Activated CD8-positive, alpha-beta memory T cell treated with anti-CD3 and anti-CD28 coated beads for 4 hours (primary cell): ENCODE results near the gene ZRANB3.
"Not testable (repeated sequence)": the region's sequence is repeated elsewhere in the genome, so short reads cannot be mapped to it uniquely, and the experiment has no call there.

Experiments used
- DNase-seq, 2 donors: peaks; one replicate each; pipeline ENCODE4 v3.0.0-alpha.2; 2020; ENCODE audit warnings: low read depth in 2 of 2

ZRANB3 gene

DNA sequence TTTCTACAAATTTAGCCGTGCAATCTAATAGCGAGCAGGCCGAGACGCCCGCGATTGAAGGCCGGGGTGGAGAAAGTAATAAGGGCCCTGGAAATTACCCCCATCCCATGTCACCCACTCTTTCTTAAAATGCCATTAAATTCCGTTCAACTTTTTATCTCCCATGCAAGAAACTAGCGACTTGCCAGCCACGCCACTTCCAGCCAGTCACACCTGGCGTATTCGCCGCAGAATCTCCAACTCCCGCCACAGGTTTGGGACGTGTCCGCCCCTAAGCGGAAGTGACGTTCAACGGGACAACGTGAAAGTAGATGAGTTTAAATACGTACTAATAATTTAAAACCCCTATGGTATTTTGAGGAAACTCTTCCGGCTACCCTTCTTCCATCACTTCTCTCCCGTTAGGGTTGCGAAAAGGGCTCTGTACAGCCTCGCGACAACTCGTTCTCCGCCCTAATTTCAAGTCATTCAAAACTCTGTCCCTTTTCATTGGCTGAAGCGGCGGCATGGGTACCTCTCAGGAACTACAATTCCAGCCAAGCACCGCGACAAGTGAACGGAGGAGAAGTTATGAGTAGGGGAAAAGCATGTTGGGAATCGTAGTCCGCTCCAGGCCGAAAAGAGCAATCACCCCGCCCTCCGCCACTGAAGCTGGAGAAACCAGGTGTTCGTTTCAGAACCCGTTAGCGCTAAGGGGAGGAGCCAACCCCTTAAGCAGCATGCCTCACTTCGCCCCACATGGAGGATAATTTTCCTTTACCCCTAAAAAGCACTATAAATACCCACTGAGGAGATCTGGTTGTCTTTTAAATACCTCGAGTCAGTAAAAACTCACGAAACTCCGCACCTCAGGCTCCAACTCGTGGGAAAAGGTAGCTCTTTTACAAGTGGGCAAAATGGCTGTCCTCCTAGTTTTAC lies at the start of gene ZRANB3:
Gene ZRANB3 (minus strand): TSS at position 906 of the 918 bp plus-strand sequence.
- DNase-seq, result peak; percentile 80 to 93

DNA sequence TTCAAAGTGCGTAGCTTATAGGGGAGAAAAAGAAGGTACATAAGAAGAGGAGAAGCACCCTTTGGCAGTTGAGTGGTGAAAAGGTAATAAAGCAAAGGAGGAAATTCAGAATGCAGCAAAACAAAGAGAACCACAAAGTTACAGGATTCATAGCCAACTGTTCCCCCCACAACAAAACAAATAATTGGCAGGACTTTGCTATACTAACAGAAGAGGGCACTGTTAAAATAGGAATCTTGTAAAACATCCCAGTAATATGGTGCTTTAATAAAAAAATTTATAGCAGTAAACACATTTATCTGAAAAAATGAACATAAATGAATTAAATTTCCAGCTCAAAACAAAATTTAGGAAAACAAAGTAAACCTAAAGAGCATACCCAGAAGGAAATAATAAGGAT lies 42.6 kb upstream of the ZRANB3 start:
- DNase-seq, result no peak

GRCh38 chr2:135570884-135571283 lies 39.9 kb upstream of the ZRANB3 start:
- DNase-seq, result no peak

DNA sequence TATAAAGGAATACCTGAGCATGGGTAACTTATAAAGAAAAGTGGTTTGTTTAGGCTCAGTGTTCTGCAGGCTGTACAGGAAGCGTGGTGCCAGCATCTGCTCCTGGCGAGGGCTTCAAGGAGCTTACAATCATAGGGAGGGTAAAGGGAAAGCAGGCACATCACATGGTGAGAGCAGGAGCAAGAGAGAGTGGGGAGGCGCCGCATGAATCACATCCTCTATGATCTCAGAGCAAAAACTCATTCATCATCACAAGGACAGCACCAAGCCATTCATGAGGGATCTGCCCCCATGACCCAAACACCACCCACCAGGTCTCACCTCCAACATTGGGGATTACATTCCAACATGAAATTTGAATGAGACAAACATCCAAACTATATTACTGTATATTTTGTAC lies 32.8 kb upstream of the ZRANB3 start:
- DNase-seq, result no peak

DNA sequence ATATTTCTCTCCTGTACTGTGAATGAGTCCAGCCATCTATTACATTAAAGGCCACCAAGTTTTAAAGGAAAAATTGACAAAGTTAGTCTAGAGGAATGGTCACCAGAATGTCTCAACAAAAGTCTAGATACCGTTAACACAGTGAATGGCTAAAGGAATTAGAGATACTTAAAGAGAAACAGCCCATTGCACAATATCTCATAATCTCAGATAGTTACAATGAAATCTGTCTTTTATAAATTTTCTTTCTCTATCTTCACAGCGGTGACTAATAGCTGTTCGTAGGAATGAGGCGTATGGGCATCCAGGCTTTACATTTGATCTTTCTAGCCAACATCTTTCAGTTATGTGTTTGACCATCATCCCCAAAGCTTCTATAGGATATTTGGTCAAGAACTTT lies 30.9 kb upstream of the ZRANB3 start:
- no peak for DNase-seq

DNA sequence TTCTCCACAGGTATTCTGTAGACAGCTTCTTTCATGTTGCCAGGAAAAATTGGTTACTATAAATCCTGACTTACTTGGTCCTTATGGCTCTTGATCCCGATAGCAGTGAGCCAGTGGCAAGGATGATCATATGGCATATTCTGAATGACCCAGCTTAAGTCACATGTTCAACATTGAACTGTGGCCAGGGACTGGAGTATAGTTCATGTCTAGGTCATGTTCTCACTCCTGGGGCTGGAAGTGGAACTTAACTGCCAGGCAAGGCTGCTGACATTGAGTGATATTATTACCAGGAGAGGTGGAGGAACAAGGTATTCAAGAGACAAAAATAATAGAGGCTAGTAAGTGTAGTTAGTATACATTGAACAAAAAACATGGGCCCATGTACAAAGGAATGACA lies 26.5 kb upstream of the ZRANB3 start:
- no peak for DNase-seq

- no peak for DNase-seq
Observed at GRCh38 chr2:135555311-135555710, 24.3 kb upstream of the ZRANB3 start.

DNA sequence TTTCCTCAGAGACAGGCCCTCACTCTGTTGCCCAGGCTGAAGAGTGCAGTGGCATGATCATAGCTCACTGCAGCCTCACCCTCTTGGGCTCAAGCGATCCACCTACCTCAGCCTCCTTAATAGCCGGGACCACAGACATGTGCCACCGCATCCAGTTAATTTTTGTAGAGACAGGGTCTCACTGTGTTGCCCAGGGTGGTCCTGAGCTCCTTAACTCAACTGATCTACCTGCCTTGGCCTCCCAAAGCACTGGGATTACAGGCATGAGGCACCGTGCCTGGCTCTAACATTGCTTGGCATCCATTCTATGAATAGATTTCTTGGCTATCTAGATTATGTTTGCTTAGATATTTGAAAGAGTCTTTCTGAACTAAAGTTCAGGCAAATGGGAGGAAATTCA lies 21.9 kb upstream of the ZRANB3 start:
- no peak for DNase-seq

GRCh38 chr2:135551356-135551755 lies 20.3 kb upstream of the ZRANB3 start:
- DNase-seq, result no peak

GRCh38 chr2:135547311-135547710 lies 16.3 kb upstream of the ZRANB3 start:
- DNase-seq, result no peak

GRCh38 chr2:135546436-135546835 lies 15.4 kb upstream of the ZRANB3 start:
- DNase-seq, result no peak

GRCh38 chr2:135533545-135533944 lies 2.5 kb upstream of the ZRANB3 start:
- not testable (repeated sequence) for DNase-seq

DNA sequence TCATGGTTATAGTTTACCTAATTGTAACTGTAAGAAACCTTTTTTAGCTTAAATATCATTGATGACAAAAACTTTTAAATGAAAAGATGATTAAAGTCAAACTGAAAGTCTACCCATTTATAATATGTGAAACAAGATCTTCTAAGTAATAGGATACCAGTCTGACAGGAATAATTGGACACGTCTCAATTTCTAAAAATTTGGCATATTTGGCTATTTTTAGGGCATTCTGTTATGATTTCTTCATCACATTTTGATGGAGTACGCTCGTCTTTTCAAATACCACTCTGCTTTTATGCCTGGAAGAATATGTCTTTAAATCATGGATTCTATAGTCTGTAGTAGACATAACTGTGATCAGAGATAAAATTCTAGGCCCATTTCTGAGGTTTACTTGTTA lies 1.6 kb upstream of the ZRANB3 start:
- DNase-seq, result no peak

DNA sequence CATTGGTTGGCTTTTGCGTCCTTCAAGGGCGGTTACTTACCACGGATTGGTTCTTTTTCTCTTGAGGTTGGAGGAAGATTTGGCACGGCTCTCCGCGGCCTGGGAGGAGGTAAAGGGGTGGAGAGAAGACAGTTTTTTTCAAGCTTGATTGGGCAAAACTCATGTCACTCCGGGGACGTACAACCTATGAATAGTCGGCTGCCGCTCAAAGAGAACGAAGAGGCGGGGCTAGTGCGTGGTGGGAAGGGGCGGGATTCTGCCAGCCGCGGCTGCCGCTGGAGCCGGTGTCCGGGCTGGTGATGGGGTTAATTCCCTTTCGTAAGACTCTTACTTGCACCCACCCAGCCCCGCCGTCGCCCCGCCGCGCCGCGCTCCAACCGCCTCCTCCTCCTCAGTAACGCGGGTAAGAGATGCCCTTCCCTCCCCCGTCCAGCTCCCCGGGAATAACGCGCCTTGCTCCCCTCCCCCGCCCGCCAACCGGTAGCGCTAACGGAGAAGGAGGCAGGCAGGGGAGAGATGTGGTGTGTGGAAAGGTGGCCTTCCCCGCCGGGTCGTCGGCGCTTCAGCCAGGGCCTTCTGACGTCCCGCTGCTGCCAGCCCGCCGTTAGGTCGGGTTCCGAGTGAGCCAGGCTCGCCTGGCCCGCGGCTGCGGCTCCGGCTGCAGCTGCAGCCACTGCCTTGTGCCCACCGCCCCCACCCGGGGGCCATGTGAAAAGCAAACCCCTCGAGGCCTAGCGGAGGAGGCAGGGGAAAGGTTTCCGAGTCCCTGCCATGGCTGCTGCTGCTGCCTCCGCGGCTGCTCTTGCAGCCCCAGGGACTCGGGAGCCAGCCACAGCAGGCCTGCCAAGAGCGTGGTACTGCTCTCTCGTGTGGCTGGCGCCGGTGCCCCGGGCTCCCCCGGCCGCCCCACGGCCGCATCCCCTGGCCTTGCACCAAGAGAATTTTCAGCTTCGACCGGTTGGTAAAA lies 496 bp upstream of the ZRANB3 start, which contains the start of gene R3HDM1:
Gene R3HDM1 (plus strand): TSS at position 254 of the 967 bp plus-strand sequence. CDS start 73,362 bp downstream, outside the sequence.
- DNase-seq, result peak; percentile 85 to 93

- DNase-seq, result no peak
Observed at GRCh38 chr2:135528006-135528405, 3.0 kb downstream of the ZRANB3 start.

DNA sequence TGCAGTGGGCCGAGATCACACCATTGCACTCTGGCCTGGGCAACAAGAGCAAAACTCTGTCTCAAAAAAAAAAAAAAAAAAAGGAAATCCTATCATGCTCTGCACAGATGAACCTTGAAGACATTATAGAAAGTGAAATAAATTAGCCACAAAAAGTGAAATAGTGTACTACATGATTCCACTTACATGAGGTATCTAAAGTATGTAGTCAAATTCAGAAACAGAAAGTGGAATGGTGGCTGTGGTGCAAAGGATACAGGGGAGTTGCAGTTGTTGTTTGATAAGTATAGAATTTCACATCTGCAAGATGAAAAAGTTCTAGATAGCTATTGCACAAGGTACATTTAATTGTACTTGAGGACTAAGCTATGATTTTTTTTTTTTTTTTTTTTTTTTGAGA lies 5.2 kb downstream of the ZRANB3 start:
- no peak for DNase-seq

GRCh38 chr2:135512099-135512498 lies 18.9 kb downstream of the ZRANB3 start:
- DNase-seq, result no peak

DNA sequence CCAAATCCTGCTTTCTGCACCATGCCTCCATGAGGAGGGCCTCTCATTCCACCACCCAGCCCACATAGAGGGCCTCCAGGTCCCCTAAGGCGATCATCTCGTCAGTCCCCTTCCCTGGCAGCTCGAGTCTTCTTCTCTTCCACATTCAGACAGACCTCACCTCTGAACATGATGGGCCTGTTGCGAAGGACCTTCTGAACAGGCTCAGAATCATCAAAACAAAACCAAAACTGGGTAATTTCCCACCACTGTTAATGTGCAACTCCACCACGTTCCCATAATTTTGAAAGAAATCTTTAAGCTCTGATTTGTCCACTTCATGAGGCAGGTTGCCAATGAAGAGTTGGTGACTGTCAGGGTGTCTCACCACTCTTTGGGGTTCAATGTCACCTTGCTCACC lies 20.4 kb downstream of the ZRANB3 start:
- no peak for DNase-seq

- DNase-seq, result no peak
Observed at GRCh38 chr2:135504811-135505210, 26.2 kb downstream of the ZRANB3 start.

- DNase-seq, result not testable (repeated sequence)
Observed at GRCh38 chr2:135498588-135498987, 32.4 kb downstream of the ZRANB3 start.

DNA sequence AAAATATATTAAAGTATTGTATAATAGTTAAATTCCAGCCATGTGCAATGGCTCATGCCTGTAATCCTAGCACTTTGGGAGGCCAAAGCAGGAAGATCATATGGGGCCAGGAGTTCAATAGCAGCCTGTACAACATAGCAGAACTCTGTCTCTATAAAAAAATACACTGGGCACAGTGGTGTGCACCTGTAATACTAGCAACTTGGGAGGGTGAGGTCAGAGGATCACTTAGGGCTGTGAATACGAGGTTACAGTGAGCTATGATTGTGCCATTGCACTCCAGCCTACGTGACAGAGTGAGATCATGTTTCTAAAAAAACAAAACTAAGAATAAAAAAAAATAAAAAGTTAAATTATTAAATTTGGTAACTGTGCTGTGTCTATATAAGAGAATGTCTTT lies 36.1 kb downstream of the ZRANB3 start:
- no peak for DNase-seq

DNA sequence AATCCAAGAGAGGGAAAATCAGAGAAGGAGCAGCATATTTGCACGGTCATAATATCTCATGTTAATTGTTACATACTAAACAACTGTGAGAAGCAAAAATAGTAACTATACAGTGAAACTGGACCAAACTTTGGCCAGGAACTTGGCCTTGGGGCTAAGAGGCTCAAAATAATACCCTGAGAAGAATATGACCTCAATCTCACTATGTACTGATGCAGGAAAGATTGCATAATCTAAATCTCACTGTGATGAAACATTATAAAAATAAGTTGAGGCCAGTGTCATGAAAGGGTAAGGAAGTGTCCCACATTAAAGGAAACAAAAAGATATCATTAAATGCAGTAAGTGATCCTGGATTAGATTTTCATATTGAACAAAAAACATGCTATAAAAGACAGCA lies 36.5 kb downstream of the ZRANB3 start:
- no peak for DNase-seq
